GM12892 (cell line): ENCODE data around the gene ACTBL2.
"Not testable (repeated sequence)": the region's sequence is repeated elsewhere in the genome, so short reads cannot be mapped to it uniquely, and the experiment has no call there.

Experiments used
- DNase-seq: peaks from one replicate; pipeline ENCODE4 v3.0.0; 2011; ENCODE audit not compliant: insufficient read length
- FAIRE-seq: peaks from 2 replicates; lab custom pipeline; 2011; peaks lifted over from hg19 to GRCh38; lab: Jason Lieb, UNC
- POLR2A ChIP-seq: IDR thresholded peaks from 2 replicates; pipeline ENCODE4 v1.6.1; 2011; ENCODE audit warnings: low read depth, low read length, control low read depth
- POLR2AphosphoS5 ChIP-seq: IDR thresholded peaks from 2 replicates; pipeline ENCODE4 v1.6.1; 2011; ENCODE audit warnings: low read depth, low read length, control low read depth
- TAF1 ChIP-seq: IDR thresholded peaks from 2 replicates; pipeline ENCODE4 v1.6.1; 2011; ENCODE audit warnings: low read depth, mild to moderate bottlenecking, control low read depth, low read length, borderline replicate concordance

The ACTBL2 gene

DNA sequence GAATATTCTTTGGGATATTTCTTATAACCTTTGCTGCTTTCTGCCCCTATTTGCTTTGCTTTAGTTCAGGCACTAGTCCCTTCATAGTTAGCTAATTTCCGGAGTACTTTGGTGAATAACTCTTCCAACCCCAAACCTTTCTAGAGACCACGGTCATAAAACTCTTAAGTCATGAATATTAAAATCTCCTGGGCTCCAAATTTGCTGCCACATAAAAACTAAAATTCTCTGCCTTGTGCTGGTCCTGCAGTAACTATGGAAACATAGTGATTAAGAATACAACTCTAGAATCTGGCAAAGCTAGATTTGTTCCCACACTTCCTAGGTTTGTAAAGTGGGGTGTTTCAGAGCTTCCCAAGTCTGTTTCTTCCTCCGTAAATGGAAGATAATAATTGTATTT is 10.0 kb upstream of the ACTBL2 start:
- no peak for TF ChIP-seq POLR2A
- TF ChIP-seq POLR2AphosphoS5 = no peak
- no peak for TF ChIP-seq TAF1
- no peak for DNase-seq
- no peak for FAIRE-seq

DNA sequence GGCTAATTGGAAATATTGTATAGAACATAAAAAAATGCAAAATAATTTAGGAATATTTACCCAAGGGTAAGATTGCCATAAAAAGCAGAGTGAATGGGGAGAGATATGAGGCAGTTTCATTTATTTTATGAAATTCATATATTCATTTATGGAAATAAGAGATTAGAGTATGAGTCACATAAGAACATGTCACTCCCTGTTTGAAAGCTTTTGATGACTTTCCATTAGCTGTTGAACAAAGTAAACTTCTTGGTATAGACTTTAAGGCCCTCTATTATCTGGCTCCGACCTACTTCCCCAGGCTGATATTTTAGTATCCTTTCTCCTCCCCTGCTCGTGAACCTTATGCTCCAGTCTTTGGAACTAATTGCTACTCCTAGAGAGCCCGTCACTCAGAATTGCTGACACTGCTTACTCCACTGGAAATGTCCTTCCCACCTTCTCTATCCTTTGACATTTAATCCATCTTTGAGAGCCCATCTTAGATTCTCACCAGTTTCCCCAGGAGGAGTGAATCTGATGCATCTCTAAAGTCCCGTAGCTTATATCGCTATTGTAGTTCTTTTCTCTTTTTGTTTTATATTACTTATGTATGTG is 8.9 kb upstream of the ACTBL2 start:
- TF ChIP-seq TAF1 (no peak), POLR2AphosphoS5 (no peak), POLR2A (no peak)
- FAIRE-seq (no peak), DNase-seq (no peak)

DNA sequence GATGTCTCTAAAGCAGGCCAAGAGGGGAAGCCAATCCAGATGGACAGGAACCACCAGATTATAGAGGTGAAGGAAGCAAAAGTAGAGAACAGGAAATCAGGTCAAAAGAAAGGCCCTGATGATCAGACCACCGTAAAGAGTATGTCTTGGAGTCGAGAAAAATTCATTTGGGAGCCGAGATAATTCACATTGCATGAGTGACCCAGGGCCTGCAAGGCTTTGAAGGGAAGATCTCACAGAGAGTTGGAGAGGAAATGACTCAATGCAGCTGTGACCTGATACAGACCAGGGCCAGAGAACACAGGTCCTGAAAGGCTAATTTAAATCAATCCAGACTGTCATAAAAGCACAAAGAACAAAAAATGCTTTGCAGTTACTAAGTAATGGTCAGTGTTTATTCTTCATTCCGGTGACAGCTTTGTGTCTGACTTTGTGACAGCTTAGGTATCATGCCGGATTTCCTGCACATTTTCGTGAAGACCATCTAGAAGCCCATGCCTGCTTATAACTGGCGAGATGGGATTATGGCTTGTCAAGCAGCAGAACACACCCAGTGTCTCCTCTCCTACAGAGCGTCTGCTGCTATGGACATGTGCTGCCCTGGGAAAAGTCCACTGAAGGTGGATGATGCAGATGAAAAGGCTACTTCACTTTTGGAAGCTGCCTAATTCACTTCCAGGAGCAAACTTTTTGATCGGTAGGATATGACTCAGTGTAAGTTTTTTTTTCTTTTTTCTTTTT is 5.8 kb upstream of the ACTBL2 start:
- DNase-seq = no peak
- no peak for TF ChIP-seq POLR2AphosphoS5
- no peak for TF ChIP-seq TAF1
- no peak for TF ChIP-seq POLR2A
- FAIRE-seq = no peak

DNA sequence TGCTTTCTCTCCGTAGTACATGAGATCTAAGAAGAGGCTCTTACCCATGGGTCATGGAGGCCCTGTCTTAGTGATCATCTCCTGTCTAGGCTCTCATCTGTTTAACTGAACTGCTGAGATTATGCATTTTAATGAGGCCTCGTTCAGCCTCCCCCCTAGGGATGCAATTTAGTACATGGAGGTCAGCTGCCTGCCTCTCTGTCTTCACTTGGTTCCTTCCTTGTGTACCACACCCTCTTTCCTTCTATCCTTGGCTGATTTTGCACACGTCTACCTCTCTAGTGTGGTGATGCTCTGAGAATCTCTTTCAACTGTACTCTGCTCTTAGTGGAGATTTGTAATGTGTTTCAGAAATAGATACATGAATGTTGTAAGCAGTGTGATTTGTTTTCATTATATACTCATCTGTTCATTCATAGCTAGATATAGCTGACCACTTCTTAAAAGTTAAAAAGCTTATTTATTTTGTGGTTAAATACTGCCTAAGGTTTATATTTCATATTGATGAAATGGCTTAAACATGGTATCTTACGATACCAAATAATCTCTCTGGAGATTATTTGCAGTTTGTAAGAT is 3.5 kb upstream of the ACTBL2 start:
- DNase-seq = no peak
- TF ChIP-seq POLR2AphosphoS5 (no peak), POLR2A (no peak), TAF1 (no peak)
- FAIRE-seq = no peak

DNA sequence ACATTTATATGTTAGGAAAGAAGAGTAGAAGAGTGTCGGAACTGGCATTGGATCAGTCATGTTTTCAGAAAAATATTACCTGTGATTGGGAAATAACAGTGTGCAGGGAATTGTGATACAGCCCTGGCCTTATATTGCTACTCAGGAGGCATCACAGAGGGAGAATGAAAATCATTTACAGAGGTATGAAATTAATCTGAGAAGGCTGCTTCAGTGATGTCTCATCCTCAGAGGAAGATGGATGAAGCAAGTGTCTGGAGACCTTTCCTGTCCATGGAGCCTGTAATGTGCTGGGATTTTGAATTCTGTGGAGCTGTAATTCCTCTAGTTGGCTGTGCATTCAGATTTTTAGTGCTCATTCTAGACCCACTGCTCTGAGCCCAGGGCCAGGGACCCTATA is 3.8 kb downstream of the ACTBL2 start:
- no peak for DNase-seq
- no peak for FAIRE-seq
- TF ChIP-seq TAF1 (no peak), POLR2AphosphoS5 (no peak), POLR2A (no peak)

DNA sequence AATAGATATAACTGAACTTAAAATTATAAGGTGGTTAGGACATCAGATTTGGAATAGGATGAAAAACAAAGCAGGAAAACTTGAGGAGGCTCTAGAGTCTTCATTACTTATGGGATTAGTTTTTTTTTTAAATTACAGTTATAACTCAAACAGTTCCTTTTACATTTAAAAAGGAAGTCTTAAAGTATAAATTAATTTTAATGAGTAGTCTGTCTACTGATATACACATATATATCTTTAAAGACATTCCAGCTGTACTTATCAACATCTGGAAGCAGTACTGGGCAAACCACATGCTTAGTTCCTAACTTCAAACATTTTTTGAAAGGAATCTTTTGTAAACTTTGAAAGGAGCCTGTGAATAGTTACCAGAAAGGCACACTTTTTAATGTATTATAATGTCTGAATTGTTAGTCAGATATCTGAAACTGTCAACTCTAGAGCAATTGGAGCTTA is 6.0 kb downstream of the ACTBL2 start:
- DNase-seq = no peak
- TF ChIP-seq POLR2AphosphoS5 (no peak), TAF1 (no peak), POLR2A (no peak)
- no peak for FAIRE-seq

DNA sequence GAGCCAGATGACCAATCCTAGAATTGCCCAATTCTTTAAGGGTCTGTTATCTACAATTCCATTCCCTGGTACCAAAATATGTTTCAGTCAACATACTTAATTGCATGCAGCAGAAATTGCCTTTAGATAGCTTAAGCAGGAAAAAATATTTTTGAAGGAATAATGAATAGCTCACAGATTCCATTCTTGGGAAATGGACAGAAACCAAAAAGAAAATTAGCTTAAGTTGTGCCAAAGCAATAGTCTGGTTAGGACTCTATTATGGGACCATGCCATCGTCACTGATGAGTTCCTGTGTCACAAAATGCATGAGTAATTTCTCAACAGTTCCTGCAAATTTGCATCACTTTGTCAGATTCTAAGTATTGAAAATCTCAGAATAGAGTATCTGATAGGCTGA is 12.3 kb downstream of the ACTBL2 start:
- no peak for FAIRE-seq
- TF ChIP-seq POLR2AphosphoS5 = no peak
- no peak for DNase-seq

DNA sequence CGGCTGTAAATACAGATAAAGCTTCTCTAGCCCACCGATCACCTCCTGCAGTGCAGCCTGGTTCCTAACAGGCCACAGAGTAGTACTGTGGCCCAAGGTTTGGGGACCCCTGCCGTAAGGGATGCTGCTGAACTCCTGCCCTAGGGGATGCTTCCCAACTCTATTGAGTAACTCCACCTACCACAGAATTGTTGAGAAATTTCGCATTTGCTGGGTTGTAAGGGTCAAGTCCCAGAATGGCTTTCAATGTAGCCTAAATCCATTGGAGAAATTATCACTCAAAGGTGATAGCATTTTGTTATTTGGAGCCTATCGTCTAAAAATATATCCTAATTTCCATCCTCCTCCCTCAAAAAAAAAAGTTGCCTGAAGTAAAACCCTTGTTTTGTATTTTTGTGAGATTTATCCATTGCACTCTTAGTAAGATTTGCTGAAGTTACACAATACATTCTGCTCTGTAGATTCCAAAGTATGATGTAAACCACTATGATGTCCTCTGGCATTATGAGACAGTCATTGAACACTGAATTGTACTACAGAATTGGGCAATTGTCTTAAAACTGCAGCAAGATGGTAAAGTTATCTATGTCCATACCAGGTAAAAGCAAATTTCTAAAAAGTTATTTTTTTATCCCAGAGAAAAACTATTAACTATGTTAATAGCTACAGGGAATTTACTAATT is 14.0 kb downstream of the ACTBL2 start:
- FAIRE-seq = no peak
- no peak for TF ChIP-seq POLR2A
- TF ChIP-seq TAF1 = no peak
- TF ChIP-seq POLR2AphosphoS5 = no peak

DNA sequence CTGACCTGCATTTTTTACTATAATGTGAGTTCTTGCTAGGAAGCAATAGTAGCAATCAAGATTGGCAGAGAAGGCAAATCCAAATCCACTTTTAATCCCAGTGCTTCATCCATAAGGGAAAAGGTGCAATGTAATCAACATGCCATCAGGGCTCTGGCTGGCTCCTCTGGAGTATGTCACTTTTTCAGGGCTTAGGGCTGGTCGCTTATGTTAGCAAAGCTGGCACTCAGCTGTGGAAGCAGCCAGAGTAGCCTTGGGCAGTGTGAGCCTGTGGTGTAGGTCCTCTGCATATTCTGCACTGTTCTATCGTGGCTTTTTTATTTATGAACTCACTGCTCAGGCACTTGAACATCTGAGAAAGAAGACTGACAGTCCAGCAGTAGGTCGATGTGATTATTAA is 16.1 kb downstream of the ACTBL2 start:
- no peak for TF ChIP-seq TAF1
- no peak for TF ChIP-seq POLR2A
- TF ChIP-seq POLR2AphosphoS5 = no peak
- FAIRE-seq (no peak), DNase-seq (no peak)

More for the DNA sequence above, 14.0 kb downstream of the ACTBL2 start:
- DNase-seq = no peak

DNA sequence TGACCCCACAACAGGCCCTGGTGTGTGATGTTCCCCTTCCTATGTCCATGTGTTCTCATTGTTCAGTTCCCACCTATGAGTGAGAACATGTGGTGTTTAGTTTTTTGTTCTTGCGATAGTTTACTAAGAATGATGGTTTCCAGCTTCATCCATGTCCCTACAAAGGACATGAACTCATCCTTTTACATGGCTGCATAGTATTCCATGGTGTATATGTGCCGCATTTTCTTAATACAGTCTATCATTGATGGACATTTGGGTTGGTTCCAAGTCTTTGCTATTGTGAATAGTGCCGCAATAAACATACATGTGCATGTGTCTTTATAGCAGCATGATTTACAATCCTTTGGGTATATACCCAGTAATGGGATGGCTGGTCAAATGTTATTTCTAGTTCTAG is 22.6 kb downstream of the ACTBL2 start:
- not testable (repeated sequence) for FAIRE-seq, DNase-seq

DNA sequence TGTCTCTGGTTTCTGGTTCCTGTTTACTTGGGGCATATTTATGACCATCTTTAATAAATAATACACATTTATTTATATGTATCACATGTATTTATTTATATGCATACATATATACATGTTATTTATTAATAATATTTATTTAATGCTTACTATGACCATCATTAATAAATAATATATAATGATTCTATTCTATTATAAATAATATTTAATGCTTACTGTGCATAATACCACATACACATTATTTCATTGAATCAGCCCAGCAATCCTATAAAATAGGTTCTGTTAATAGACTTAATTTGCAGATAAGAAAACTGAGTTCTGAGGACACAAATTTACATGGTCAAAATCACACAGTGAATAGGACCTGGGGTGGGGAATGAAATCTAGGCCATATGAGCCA is 24.2 kb downstream of the ACTBL2 start:
- TF ChIP-seq POLR2AphosphoS5 = no peak
- TF ChIP-seq POLR2A = no peak
- no peak for TF ChIP-seq TAF1
- FAIRE-seq = no peak
- DNase-seq = no peak

DNA sequence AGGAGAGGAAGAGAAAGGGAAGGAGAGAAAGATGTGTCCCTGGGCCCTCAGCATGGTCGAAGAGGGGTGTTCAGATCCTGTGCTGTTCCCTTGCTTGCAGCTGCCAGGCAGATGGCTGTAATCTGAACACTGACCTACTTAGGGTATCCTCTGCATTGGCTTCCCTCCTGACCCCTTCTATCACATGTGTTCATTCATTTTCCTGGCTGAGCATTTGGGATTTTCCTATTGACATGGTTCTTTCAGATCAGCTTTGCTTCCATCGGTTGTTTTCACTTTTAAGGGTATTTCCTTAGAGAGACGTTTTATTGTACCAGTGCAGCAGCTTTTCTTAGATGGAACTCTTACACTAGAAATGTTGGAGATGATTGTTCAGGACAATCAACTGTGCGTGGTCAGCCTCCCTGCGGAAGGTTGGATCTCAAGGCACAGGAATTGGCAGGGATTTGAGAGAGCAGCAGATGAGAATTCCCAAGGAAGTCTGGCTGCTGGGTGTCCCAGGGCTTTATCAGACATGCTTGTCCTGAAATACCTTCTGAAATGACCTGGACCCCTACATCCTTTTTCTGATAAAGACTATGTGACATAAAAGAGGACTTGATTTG is 26.0 kb downstream of the ACTBL2 start:
- TF ChIP-seq POLR2A (no peak), TAF1 (no peak), POLR2AphosphoS5 (no peak)
- DNase-seq = no peak
- no peak for FAIRE-seq
